NOMO-1 treated with dmso at 0.1 percent for 144 hours (cell line): ENCODE data around the gene PTPRO.
A peak's percentile ranks its signal among the peaks of the same experiment; 100 is the strongest.

Experiments used
- DNase-seq: peaks from one replicate; lab custom pipeline; 2025; ENCODE audit not compliant: unreplicated experiment; lab: John Stamatoyannopoulos, UW

PTPRO gene

GRCh38 chr12:15550793-15551192, 228.5 kb downstream of the PTPRO start:
- no peak for DNase-seq

- no peak for DNase-seq
These were observed 233.1 kb downstream of the PTPRO start for GRCh38 chr12:15555446-15555845.

DNA sequence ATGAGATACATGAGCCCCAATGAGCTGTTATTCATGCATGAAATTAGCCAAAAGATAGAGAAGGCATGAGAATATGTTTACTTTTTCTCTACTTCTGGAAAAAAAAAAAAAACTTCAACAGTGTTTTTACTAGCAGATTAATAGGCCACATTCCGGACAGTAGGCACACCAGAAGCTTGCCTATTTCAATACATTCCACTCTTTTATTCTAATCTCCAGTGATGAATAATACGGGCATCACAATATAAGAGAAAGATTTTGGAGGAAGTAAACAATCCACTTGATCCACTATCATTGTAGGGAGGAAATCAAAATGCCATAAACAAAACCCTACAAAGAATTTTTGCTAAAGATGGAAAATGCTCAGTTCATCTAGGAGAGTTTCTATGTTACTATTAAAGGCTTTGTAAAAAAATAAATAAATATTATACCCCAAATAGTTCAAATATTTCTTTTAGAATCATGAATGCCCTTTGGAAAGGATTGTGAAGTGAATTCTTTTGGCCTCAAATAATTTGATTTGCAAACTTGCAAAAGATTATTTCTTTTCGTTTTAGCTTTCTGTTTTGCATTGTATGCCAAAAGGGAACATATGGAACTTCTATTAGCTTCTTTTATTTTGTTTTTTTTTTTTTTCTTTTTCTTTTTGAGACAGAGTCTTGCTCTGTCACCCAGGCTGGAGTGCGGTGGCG, 234.2 kb downstream of the PTPRO start:
- no peak for DNase-seq

DNA sequence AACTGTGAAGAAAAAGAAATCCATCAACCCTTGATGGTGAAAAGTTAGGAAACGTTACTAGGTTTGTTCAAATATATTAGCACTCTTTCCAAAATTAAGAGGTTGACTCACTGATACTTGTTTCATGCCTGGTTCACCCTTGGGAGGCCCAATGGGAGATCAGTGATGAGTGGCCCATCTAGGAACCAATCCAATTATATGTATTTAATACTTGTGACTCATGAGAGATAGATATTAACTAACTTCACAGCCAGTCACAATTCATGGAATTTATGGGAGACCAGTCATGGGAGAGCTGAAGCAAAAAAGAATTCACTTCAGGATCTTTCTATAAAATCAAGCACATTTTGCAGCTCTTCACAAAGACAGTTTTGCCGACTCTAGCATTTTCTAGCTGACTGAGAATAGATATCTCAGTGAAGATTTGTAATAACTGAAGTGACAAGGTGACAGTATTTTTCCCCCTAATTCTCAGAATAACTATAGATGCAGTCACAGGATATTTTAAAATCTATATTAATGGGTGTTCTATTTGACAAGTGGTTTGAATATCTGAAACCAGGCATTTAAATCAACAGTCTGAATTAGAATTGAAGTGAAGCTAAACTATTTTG, 236.7 kb downstream of the PTPRO start:
- DNase-seq = no peak

- DNase-seq = no peak
These were observed 239.1 kb downstream of the PTPRO start for GRCh38 chr12:15561396-15561795.

DNA sequence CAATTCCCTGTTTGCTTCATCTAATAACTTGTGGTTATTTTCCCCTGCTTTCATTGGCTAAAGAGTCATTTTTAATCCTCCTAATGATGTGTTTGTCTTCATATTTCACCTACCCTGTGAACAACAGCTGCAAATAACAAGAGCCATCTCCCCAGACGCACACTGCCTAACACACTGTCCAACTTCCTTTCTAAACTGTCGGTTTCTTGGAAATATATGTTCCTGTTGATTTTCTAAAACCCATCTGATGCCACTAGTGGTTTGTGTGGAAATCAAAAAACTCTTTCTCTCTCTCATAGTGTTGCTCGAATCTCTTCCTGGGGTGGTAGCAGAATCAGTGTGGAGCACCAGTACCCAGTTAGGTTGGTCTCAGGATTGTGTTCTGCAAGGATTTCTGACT, 240.0 kb downstream of the PTPRO start:
- no peak for DNase-seq

GRCh38 chr12:15563663-15564062, 241.4 kb downstream of the PTPRO start:
- no peak for DNase-seq

GRCh38 chr12:15574353-15574752, 252.0 kb downstream of the PTPRO start:
- DNase-seq = no peak

DNA sequence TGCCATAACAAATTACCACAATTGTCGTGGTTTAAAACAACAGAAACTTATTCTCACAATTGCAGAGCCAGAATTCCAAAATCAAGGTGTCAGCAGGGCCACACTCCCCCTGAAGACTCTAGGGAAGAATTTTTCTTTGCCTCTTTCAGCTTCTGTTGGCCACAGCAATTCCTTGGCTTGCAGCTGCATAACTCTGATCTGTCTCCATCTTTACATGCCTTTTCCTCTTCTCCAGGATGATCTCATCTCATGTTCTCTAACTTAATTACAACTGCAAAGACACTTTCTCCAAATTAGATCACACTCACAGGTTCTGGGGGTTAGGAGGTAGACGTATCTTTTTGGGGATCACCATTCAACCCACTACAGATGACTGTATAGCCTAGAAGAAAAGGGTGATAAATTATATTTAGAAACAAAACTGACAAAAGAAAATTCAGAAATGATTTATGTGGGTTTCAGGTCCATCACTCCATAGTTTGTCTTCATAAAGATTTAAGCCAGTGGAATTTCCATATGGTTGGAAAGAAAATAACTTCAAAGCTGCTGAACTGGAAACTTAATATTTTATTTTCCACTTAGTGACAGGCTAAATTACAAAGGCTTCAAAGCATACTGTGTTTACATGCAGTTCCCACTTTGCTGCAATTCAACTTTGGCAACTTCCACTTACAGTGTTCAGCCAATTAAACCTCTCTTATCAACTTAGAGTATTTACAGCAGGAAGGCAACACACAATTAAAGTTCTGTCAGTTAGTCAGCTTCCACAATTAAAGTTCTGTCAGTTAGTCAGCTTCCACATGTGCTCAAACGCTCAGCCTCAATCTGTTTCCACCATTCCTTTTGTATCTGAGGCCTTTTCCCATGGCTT, 253.6 kb downstream of the PTPRO start:
- peak; percentile 35 for DNase-seq

DNA sequence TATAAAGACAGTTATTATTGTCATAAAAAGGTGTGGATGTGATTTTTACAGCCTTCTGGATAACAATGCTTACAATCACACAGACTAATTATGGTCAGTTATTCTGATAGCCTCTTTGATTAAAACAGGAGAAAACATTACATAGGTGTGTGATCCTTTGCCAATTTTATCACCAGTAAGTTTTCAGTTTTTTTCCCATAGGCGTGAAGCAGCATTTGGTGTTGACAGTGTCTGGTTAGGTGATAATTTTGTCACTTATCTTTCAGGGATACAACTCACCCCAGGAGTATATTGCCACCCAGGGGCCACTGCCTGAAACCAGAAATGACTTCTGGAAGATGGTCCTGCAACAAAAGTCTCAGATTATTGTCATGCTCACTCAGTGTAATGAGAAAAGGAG, 258.1 kb downstream of the PTPRO start:
- no peak for DNase-seq

DNA sequence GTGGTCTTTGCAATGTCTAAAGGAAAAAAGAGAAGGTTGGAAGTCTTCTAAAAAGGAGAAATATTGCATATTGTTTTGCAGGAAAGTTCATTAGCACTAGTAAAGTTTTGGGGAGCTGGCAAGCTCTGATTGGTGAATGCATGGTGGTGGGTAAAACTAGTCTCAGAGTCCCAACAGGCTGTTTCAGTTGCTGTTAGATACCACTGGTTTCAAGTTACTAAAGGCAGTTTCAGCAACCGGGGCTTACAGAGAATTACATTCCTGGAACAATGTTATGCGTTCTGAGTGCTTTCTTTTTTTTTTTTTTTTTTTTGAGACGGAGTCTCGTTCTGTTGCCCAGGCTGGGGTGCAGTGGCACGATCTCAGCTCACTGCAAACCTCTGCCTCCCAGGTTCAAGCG, 258.7 kb downstream of the PTPRO start:
- DNase-seq = no peak

- no peak for DNase-seq
These were observed 261.5 kb downstream of the PTPRO start for GRCh38 chr12:15583804-15584203.

DNA sequence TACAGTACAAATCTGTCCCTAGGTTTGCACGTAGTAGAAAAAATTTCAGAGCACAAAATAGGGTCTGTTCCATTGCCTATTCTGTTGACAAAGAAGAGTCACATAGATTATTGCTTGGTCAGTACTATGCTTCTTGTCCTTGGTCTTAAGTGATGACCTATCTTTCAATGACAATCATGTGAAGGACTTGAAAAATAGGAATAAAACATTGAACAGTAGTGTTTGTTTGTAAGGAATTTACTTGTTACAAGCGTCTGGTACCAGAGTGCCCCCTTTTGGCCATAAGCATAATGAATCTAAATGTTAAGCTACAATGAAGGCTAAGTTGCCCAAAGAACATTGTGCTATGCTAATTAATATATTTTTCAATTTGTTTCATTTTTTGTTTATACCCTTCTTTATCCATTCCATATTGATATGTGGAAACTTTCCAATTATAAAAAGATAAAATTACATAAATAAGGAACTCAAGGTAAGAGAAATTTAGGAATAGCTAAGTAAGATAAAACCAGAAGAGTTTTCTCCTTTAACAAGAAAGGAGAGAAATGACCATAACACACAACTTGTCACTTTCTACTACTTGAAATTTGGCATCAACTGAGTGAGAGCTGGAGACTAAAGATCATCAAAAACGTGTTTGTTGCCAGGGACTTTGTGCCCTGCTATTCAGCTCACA, 262.2 kb downstream of the PTPRO start:
- peak; percentile 2 for DNase-seq

DNA sequence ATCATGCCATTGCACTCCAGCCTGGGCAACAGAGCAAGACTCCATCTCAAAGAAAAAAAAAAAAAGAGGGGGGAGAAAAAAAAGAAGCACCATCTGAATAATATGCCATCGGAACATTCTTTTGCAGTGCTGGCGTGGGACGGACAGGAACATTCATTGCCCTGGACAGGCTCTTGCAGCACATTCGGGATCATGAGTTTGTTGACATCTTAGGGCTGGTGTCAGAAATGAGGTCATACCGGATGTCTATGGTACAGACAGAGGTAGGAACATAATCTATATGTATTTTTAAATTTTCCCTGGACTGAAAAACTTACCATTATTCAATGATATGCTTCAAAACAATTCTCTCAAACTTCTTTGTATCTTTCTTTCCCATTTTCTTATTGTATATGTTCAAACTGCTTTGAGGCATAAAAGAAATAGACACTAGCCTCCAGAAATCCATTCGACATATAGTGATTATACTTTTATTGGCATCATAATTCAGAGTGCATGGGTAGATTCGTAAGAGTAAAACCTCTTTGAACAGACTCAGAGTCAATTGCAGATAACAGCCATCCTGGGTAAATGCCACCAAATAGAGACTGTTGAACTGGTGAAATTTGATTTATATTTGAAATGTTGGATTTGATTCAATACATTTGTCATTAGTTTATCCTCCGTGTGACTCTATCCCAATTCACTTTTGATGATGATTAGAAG, 267.2 kb downstream of the PTPRO start:
- no peak for DNase-seq

DNA sequence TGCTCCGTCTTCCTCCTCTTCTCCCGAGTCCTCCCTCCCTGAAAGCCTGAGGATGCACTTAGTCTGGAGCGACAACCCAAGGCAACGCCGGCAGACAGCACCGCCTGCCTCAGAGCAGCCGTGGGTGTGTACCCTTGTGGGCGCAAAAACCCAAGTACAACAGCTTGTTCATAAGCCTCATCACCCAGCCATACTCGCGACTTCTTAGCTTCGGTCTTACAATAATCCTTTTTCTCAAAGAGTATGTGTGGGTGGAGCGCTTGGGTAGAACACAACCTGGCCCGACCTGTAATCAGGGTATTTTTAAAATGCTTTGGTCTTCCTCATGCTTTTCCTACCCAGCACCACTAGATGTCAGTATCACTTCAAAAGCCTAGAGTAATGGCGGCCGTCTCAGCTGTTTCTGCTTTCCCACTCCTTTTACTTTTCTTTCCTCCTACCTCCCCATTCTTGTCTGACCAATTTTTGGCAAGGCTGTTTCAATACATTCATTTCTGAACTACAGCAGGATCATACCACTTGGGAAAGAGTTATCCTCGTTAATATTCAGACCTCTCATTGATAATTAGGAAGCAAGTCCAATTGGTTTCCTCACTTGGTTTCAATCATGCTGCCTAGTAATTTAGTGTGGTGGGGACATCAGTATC, 268.0 kb downstream of the PTPRO start:
- DNase-seq = peak; percentile 42

GRCh38 chr12:15591811-15592210, 269.5 kb downstream of the PTPRO start:
- no peak for DNase-seq

- DNase-seq = no peak
These were observed 270.6 kb downstream of the PTPRO start for GRCh38 chr12:15592934-15593333.

DNA sequence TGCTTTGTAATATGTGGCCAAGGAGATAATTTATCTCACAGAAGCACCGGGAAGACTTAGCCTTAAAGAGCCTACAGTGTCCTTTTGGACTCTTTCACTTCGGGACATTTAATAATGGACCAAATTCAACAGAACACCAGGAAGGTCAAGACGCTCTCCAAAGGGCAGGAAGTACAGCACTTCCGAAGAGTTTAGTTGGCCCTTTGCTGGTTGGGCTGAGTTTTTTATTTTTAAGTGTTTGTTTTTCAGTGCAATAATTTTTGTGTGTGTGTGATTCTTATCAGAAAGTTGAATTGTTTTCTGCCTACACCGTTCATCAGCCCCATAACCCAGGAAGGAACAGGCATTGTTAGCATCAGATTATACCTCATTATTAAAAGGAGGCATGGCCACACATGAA, 273.9 kb downstream of the PTPRO start:
- DNase-seq = no peak

DNA sequence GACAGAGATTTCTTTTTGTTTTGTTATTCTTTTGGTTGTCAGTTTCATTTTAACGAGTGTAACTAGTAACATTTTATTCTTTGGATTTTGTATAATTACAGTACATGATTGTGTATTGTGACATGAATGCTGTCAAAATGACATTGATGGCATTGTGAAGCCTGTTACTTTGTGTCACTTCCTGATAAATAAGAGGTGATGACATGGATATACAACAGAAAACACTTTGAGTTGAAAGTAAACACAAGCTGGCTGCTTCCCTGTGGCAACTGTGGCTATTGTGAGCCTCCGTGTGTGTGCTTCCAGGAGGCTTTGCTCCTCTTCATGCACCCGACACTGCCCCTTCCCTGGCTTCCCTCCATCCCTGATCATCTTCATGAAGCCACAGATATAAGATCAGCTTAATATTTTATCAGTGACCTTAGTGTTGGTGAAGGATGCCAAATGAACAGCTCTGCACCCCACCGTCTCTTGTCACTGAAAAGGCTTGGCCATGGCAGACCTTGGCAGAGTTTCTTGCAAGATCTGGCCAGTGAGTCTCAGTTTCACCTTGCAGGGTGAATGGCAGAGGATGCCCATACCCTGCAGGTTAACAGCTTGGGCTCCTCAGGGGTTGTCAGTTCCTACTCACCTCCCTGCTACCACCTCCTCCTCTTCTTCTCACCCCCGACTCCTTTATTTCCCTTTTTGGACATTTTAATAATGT, 275.0 kb downstream of the PTPRO start:
- no peak for DNase-seq
